GM12872 (cell line): Measurements from ENCODE around the gene CRKL.

Experiments
- CTCF ChIP-seq: IDR thresholded peaks from 3 replicates; pipeline ENCODE4 v1.5.1; 2011; ENCODE audit warnings: low read depth, mild to moderate bottlenecking, low read length, moderate library complexity; ENCODE audit not compliant: insufficient read depth

Gene CRKL

GRCh38 chr22:20998411-20999336 lies 81.5 kb downstream of the CRKL start:
- TF ChIP-seq CTCF: no peak

- no peak for TF ChIP-seq CTCF
Observed at GRCh38 chr22:20999350-21000206, 82.4 kb downstream of the CRKL start.

- TF ChIP-seq CTCF: no peak
Observed at GRCh38 chr22:21000207-21000986, 83.2 kb downstream of the CRKL start.

GRCh38 chr22:21000987-21001600 lies 83.9 kb downstream of the CRKL start:
- no peak for TF ChIP-seq CTCF

GRCh38 chr22:21001601-21002325 lies 84.6 kb downstream of the CRKL start, which contains the start of gene THAP7:
Gene THAP7, minus strand, starts transcription at chr22:21002118. Its CDS starts 207 bp downstream, at chr22:21001911.
- no peak for TF ChIP-seq CTCF
